GM21825 (cell line): ENCODE measurements around the gene FAM168A.

Experiments used
- ATAC-seq: cut with Tn5 transposase; IDR thresholded peaks from one replicate; pipeline ENCODE4 v1.9.1; 2021; ENCODE audit warnings: mild to moderate bottlenecking, moderate library complexity; ENCODE audit not compliant: unreplicated experiment

Gene FAM168A

GRCh38 chr11:73350908-73351636, 246.8 kb downstream of the FAM168A start:
- no peak for ATAC-seq
